Heart right ventricle (tissue), 16 donors: ENCODE results near the gene EIF3L. TPM values are rescaled to one million over a fixed set of nuclear protein-coding genes. Genes with fewer than 3 reads are reported as not detected.

ENCODE experiments used
- ATAC-seq, 8 donors: fragments of 200-7000 bp; cut with Tn5 transposase; one replicate each; pipeline ENCODE4 v1.9.1; 2020; ENCODE audit warnings: mild to moderate bottlenecking in 8 of 8, moderate library complexity in 8 of 8, moderate number of reproducible peaks in 1 of 8
- DNase-seq, 2 donors: peaks; one replicate each; pipeline ENCODE4 v3.0.0-alpha.2; 2020
- H3K27ac ChIP-seq, 10 donors: fragments of 200-600 bp; sonication (generic) in 2 of 10; one replicate each; pipeline versions ENCODE4 v1.5.0 to v1.8.0; 2020 to 2022; ENCODE audit warnings: mild to moderate bottlenecking in 3 of 10
- H3K27me3 ChIP-seq, 7 donors: fragments of 200-600 bp; one replicate each; pipeline ENCODE4 v1.8.0; 2021 to 2022; ENCODE audit warnings: mild to moderate bottlenecking in 2 of 7
- H3K36me3 ChIP-seq, 9 donors: fragments of 200-600 bp; sonication (generic) in 1 of 9; one replicate each; pipeline versions ENCODE4 v1.5.0 to v1.8.0; 2020 to 2022; ENCODE audit warnings: mild to moderate bottlenecking in 2 of 9
- H3K4me1 ChIP-seq, 9 donors: fragments of 200-600 bp; sonication (generic) in 1 of 9; one replicate each; pipeline versions ENCODE4 v1.5.0 to v1.8.0; 2020 to 2022; ENCODE audit warnings: mild to moderate bottlenecking in 4 of 9
- H3K4me3 ChIP-seq, 10 donors: fragments of 200-600 bp; sonication (generic) in 2 of 10; one replicate each; pipeline versions ENCODE4 v1.5.0 to v1.8.0; 2020 to 2022; ENCODE audit warnings: mild to moderate bottlenecking in 7 of 10, moderate library complexity in 2 of 10
- H3K9me3 ChIP-seq, 11 donors: fragments of 200-600 bp in 10 of 11; sonication (generic) in 2 of 11; one replicate each; pipeline versions ENCODE4 v1.5.0 to v1.8.0; 2013 to 2022; ENCODE audit warnings: mild to moderate bottlenecking in 2 of 11, control low read depth in 1 of 11, moderate library complexity in 1 of 11
- WGBS, 2 donors: extraction: QIAGEN DNeasy Blood & Tissue Kit; methylation state at CpG; one replicate each; pipeline ENCODE4 v1.1.7; 2013; ENCODE audit warnings: inconsistent platforms in 1 of 2; 5-methylcytosine and 5-hydroxymethylcytosine counted together
- intact Hi-C, 10 donors: fragments of 100-400 bp; cut with DNase I; formaldehyde crosslinking; loops; one replicate each; pipeline versions ENCODE4 v1.11.1 to v1.14.2; 2022
- polyA plus RNA-seq, 2 donors: library from polyadenylated mRNA; stranded (reverse); fragments of 200-250 nt; gene quantifications; one replicate each; pipeline ENCODE4 v1.2.3, GENCODE V29; 2013
- total RNA-seq, 10 donors: library from RNA; stranded (reverse); fragmentation: NEBNext Ultra II Directional in 3 of 10; extraction: Animal tissue kit (Norgen Biotek cat#: 25700) in 3 of 10; gene quantifications; one replicate each; pipeline versions ENCODE4 v1.2.1 to v1.2.4, GENCODE V29; 2021 to 2023
- TF ChIP-seq, protein P1 (sequence below), 9 donors: fragments of 200-600 bp; sonication (generic) in 2 of 9; IDR thresholded peaks; one replicate each; pipeline versions ENCODE4 v1.5.0 to v1.8.0; 2021 to 2022; ENCODE audit warnings: antibody characterized with exemption in 9 of 9, mild to moderate bottlenecking in 5 of 9, moderate library complexity in 1 of 9
- donor health status: Arrhythmogenic right ventricular cardiomyopathy.
- donor health status: ischemic (EF 13 %, LVEDD 7.1; RV severe dilation, severe dysfunction).
- donor health status: healthy with polysubstance abuse.
- donor health status: DM: no; HTN: yes; CAD: no.
- donor health status: DM: no; HTN: no; CAD: no.
- donor health status: ischemic (EF 25% LVEDD 6.9; RV normal size, moderate dysfunction).
- donor health status: ischemic (EF 25% LVEDD 5.7; RV mildly dilated, moderate dysfunction).
- donor health status: healthy.
- donor health status: DM: yes; HTN: yes; CAD: no.
- donor health status: Ischemic cardiomyopathy.
- donor health status: ischemic (EF 35%, LVEDD 5.7; RV mildly dilated, moderate dysfunction).
- donor health status: nonischemic (EF 11% LVEDD 7.7; RV severe dilation, severe dysfunction).
- donor health status: DM: yes; HTN: yes; CAD: no.
- donor health status: PGD.
- donor health status: ischemic (EF 29% LVEDD 5.4; RV normal size, mild dysfunction).
- donor health status: nonischemic (EF 23%, LVEDD 6.1; RV moderate dilation, normal function).

The EIF3L gene
- total and polyA plus RNA-seq, 12 donors: 135 to 489 (median 428) TPM

DNA sequence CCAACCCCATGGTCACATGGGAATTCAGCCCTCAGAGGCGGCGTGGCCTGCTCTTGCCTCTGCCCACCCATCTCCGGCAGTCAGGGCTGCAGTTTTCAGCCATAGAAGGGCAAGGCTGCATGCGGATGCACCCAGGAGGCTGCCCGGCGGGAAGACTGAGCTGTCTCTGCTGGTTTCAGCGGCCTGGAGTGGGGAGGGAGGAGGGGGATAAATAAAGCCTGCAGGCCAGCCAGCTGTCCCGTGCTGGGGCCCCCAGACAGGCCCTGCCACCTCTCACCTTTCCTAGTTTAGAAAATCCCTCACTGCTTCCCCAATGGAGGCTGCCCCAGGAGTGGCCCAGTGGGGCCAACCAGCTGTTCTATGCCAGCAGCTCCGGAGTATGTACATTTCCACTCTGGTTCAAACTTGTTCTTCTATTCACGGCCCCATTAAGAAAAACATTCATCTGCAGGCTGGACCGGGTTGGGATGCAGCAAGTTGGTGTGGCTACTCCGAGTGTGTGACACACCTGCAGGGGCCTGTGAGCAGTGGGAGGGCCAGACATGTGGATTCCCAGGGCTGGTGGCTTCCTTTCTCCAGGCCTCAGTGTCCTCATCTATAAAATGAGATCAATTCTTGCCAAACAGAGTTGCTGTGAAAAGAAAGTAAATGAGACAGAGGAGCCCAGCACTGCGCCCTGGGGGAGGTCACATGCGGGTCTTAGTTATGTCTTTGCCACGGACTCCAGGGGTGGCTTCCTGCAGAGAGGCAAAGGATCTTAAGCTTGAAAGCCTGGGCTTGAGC is 61.9 kb downstream of the EIF3L start:
- peaks cover 6 to 65% (median 35%) of the 10 kb centered on the region in 9 donors for H3K4me1 ChIP-seq
- intact Hi-C loops: no loop called here

DNA sequence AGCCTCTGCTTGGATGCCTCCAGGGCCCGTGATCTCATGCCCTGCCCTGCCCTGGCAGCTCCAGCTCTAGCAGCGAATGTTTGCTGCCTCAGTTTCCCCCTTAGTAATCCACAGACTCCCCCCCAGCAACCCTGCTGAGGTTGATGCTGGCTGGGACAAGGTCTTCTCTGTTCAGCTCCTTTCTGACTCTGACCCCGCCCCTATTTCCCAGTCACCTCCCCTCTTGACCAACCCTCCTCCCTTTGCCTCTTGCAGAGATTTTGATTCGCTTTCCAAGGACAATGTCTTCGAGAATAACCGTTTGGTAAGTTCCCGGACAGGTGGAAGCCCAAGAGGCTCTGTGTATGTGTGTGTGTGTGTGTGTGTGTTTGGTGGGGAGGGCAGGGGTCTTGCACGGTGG is 62.5 kb downstream of the EIF3L start:
- no peak for DNase-seq
- Histone ChIP-seq H3K36me3 (peaks cover 0 to 51% (median 11%) of the 10 kb centered on the region in 9 donors), H3K9me3 (no peaks in the 10 kb centered on the region), H3K4me3 (no peak overlapping the region), H3K27ac (peak overlapping the region in 8 of 10 donors; percentile 6 to 72 (median 54)), H3K27me3 (no peaks in the 10 kb centered on the region), H3K4me1 (peaks cover 6 to 64% (median 35%) of the 10 kb centered on the region in 9 donors)
- intact Hi-C loops: no loop called here
- WGBS, 2 donors: 73 to 80% methylated on average over 8 of the region's 8 CpGs
- TF ChIP-seq, protein P1, sequence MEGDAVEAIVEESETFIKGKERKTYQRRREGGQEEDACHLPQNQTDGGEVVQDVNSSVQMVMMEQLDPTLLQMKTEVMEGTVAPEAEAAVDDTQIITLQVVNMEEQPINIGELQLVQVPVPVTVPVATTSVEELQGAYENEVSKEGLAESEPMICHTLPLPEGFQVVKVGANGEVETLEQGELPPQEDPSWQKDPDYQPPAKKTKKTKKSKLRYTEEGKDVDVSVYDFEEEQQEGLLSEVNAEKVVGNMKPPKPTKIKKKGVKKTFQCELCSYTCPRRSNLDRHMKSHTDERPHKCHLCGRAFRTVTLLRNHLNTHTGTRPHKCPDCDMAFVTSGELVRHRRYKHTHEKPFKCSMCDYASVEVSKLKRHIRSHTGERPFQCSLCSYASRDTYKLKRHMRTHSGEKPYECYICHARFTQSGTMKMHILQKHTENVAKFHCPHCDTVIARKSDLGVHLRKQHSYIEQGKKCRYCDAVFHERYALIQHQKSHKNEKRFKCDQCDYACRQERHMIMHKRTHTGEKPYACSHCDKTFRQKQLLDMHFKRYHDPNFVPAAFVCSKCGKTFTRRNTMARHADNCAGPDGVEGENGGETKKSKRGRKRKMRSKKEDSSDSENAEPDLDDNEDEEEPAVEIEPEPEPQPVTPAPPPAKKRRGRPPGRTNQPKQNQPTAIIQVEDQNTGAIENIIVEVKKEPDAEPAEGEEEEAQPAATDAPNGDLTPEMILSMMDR (IDR thresholded peaks at IDR 0.05): no peak
- ATAC-seq: peak in 2 of 8 donors; percentile 33 to 50

More for the DNA sequence above, 61.9 kb downstream of the EIF3L start:
- H3K4me3 ChIP-seq: no peak overlapping the region
- no peaks in the 10 kb centered on the region for H3K9me3 ChIP-seq
- H3K27me3 ChIP-seq: no peaks in the 10 kb centered on the region
- 50 to 53% methylated on average over 15 of the region's 15 CpGs for WGBS, 2 donors
- DNase-seq: no peak
- peaks cover 0 to 45% (median 7%) of the 10 kb centered on the region in 9 donors for H3K36me3 ChIP-seq
- peak in 1 of 8 donors; percentile 7 for ATAC-seq
- TF ChIP-seq, protein P1 (IDR thresholded peaks at IDR 0.05): no peak
- H3K27ac ChIP-seq: peak overlapping the region in 8 of 10 donors; percentile 28 to 72 (median 46)

- peaks cover 6 to 61% (median 30%) of the 10 kb centered on the region in 9 donors for H3K4me1 ChIP-seq
These were observed 63.0 kb downstream of the EIF3L start for GRCh38 chr22:37912171-37912570.

DNA sequence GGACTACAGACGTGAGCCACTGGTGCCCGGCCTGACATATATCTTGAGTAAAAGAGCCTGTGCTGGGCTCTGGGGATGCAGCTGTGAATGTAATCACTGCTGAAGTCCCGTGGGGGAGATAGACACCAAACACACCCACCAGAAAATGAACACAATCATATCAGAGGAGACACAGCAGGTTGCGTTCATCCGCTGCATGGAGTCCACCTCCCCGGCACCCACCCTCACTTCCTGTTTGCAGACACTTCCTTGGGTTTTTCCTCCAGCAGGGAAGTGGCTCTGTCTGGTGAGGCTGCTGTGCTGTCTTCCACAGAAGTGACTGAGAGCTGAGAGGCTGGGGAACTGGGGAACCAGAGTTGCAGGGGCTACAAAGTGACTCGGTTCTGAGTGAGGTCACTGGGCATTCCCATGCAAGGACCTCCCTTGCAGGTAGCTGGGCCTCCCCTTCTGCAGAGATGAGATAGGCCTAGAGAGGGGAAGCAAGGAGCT is 64.1 kb downstream of the EIF3L start:
- Histone ChIP-seq H3K4me3 (no peak overlapping the region), H3K36me3 (peaks cover 0 to 67% (median 18%) of the 10 kb centered on the region in 9 donors), H3K4me1 (peaks cover 3 to 62% (median 23%) of the 10 kb centered on the region in 9 donors), H3K27ac (peak overlapping the region in 9 of 10 donors; percentile 20 to 72 (median 61)), H3K27me3 (no peaks in the 10 kb centered on the region), H3K9me3 (no peaks in the 10 kb centered on the region)
- ATAC-seq (peak; percentile 39 to 86 (median 76)), DNase-seq (peak in 1 of 2 donors; percentile 55)
- intact Hi-C loops: no loop called here
- TF ChIP-seq, protein P1 (IDR thresholded peaks at IDR 0.05): no peak
- WGBS, 2 donors: 42 to 68% methylated on average over 7 of the region's 7 CpGs

More at GRCh38 chr22:37912171-37912570, 63.0 kb downstream of the EIF3L start:
- Histone ChIP-seq H3K36me3 (peaks cover 0 to 56% (median 16%) of the 10 kb centered on the region in 9 donors), H3K27ac (peak overlapping the region in 9 of 10 donors; percentile 6 to 72 (median 57)), H3K4me3 (no peak overlapping the region), H3K9me3 (no peaks in the 10 kb centered on the region), H3K27me3 (no peaks in the 10 kb centered on the region)
- WGBS, 2 donors: 77% methylated on average over 8 of the region's 8 CpGs
- no peak for DNase-seq
- TF ChIP-seq, protein P1 (IDR thresholded peaks at IDR 0.05): no peak
- no peak for ATAC-seq
- intact Hi-C loops: no loop called here
